Thoracic aorta (tissue), 2 donors: ENCODE measurements around the gene WFDC5. TPM values are rescaled to one million over a fixed set of nuclear protein-coding genes. Genes with fewer than 3 reads are reported as not detected.
A peak's percentile ranks its signal among the peaks of the same experiment; 100 is the strongest.

Experiments used
- ATAC-seq: fragments of 150-250 bp; one replicate; pipeline ENCODE4 v1.8.0; 2017; ENCODE audit warnings: low read depth; ENCODE audit not compliant: insufficient number of reproducible peaks, low FRiP score
- DNase-seq: peaks from one replicate; pipeline ENCODE4 v3.0.0-alpha.2; 2020; ENCODE audit warnings: low spot score
- H3K27ac ChIP-seq, 2 donors: fragments of 200-600 bp; sonication (generic); 1 replicate in 1 of 2; 2 replicates in 1 of 2; pipeline ENCODE4 v1.5.1; 2016; ENCODE audit warnings: mild to moderate bottlenecking in 2 of 2, moderate library complexity in 2 of 2
- H3K27me3 ChIP-seq: fragments of 200-600 bp; sonication (generic); replicated peaks from 2 replicates; pipeline ENCODE4 v1.6.0; 2016; ENCODE audit warnings: mild to moderate bottlenecking; ENCODE audit not compliant: insufficient read depth
- H3K36me3 ChIP-seq: fragments of 200-600 bp; sonication (generic); one replicate; pipeline ENCODE4 v1.5.1; 2016
- H3K4me1 ChIP-seq, 2 donors: fragments of 200-600 bp; sonication (generic); 1 replicate in 1 of 2; 2 replicates in 1 of 2; pipeline versions ENCODE4 v1.5.1 to v1.6.0; 2016; ENCODE audit warnings: low read depth in 2 of 2, mild to moderate bottlenecking in 1 of 2; ENCODE audit not compliant: control insufficient read depth in 1 of 2
- H3K4me3 ChIP-seq: fragments of 200-600 bp; sonication (generic); 2 replicates; pipeline ENCODE4 v1.5.1; 2016; ENCODE audit warnings: mild to moderate bottlenecking
- H3K9me3 ChIP-seq: fragments of 200-600 bp; sonication (generic); 2 replicates; pipeline ENCODE4 v1.5.1; 2016
- CTCF ChIP-seq: fragments of 200-600 bp; sonication (generic); IDR thresholded peaks from one replicate; pipeline ENCODE4 v1.5.1; 2019; ENCODE audit warnings: antibody characterized with exemption
- total RNA-seq, 2 donors: library from RNA; depleted of rRNA; stranded (reverse); fragments of >200 nt; gene quantifications; one replicate each; pipeline versions ENCODE4 v1.1.0 to v1.2.3, GENCODE V29; 2016

Gene WFDC5
- total RNA-seq, 2 donors from 2014 or later: not detected

GRCh38 chr20:45103072-45103471, 11.9 kb downstream of the WFDC5 start:
- no peaks in the 10 kb centered on the region for H3K27me3 ChIP-seq
- DNase-seq: no peak
- no peak overlapping the region for H3K27ac ChIP-seq
- no peak for ATAC-seq
- no peak overlapping the region for H3K4me3 ChIP-seq
- no peaks in the 10 kb centered on the region for H3K9me3 ChIP-seq
- no peak for TF ChIP-seq CTCF
- H3K4me1 ChIP-seq: peaks cover 0 to 5% of the 10 kb centered on the region in 2 donors
- H3K36me3 ChIP-seq: no peaks in the 10 kb centered on the region

- Histone ChIP-seq H3K4me3 (no peak overlapping the region), H3K27ac (no peak overlapping the region), H3K4me1 (peaks cover 0 to 11% of the 10 kb centered on the region in 2 donors), H3K9me3 (no peaks in the 10 kb centered on the region), H3K36me3 (no peaks in the 10 kb centered on the region), H3K27me3 (no peaks in the 10 kb centered on the region)
- TF ChIP-seq CTCF: no peak
- no peak for ATAC-seq
- no peak for DNase-seq
Observed at GRCh38 chr20:45101333-45101850, 13.6 kb downstream of the WFDC5 start.

- Histone ChIP-seq H3K27ac (no peak within 1 kb of the TSS), H3K4me1 (peaks cover 0 to 11% of the 10 kb centered on the region in 2 donors), H3K36me3 (no peaks in the 10 kb centered on the region), H3K9me3 (no peaks in the 10 kb centered on the region), H3K4me3 (no peak within 1 kb of the TSS), H3K27me3 (no peaks in the 10 kb centered on the region)
- TF ChIP-seq CTCF: no peak
- DNase-seq (no peak), ATAC-seq (no peak)
Observed at GRCh38 chr20:45100563-45101245, 14.3 kb downstream of the WFDC5 start, which contains the start of gene KCNS1. KCNS1 (minus strand) TSS chr20:45101127; CDS start chr20:45099236, 1,891 bp downstream.

GRCh38 chr20:45098103-45098773, 16.7 kb downstream of the WFDC5 start:
- no peak for DNase-seq
- no peaks in the 10 kb centered on the region for H3K27me3 ChIP-seq
- H3K27ac ChIP-seq: no peak overlapping the region
- H3K9me3 ChIP-seq: no peaks in the 10 kb centered on the region
- H3K36me3 ChIP-seq: no peaks in the 10 kb centered on the region
- TF ChIP-seq CTCF: no peak
- no peak for ATAC-seq
- peaks cover 0 to 11% of the 10 kb centered on the region in 2 donors for H3K4me1 ChIP-seq
- H3K4me3 ChIP-seq: peak overlapping the region; percentile 34

- TF ChIP-seq CTCF: no peak
- no peak for ATAC-seq
- Histone ChIP-seq H3K4me1 (peaks cover 0 to 11% of the 10 kb centered on the region in 2 donors), H3K27me3 (no peaks in the 10 kb centered on the region), H3K36me3 (no peaks in the 10 kb centered on the region), H3K4me3 (peak overlapping the region; percentile 34), H3K9me3 (no peaks in the 10 kb centered on the region), H3K27ac (no peak overlapping the region)
- DNase-seq: no peak
Observed at GRCh38 chr20:45097485-45098102, 17.4 kb downstream of the WFDC5 start.
